GM23248 (cell line): ENCODE data around the gene PDCD10. TPM values are rescaled to one million over a fixed set of nuclear protein-coding genes. Genes with fewer than 3 reads are reported as not detected.

ENCODE experiments used
- DNase-seq: peaks from one replicate; pipeline ENCODE4 v3.0.0-alpha.2; 2015
- H2AFZ ChIP-seq: fragments of 200-600 bp; sonication (generic); 2 replicates; pipeline ENCODE4 v1.6.1; 2016; ENCODE audit warnings: antibody characterized with exemption
- H3F3A ChIP-seq: fragments of 200-600 bp; sonication (generic); 2 replicates; pipeline ENCODE4 v1.6.1; 2016; ENCODE audit warnings: mild to moderate bottlenecking, antibody characterized with exemption, mixed run types; ENCODE audit not compliant: insufficient read depth
- H3K27ac ChIP-seq: fragments of 200-600 bp; sonication (generic); 2 replicates; pipeline ENCODE4 v1.5.1; 2016; ENCODE audit warnings: mild to moderate bottlenecking
- H3K27me3 ChIP-seq: fragments of 200-600 bp; sonication (generic); replicated peaks from 2 replicates; pipeline ENCODE4 v1.6.1; 2016; ENCODE audit warnings: mild to moderate bottlenecking; ENCODE audit not compliant: insufficient read depth
- H3K36me3 ChIP-seq: fragments of 200-600 bp; sonication (generic); 2 replicates; pipeline ENCODE4 v1.6.1; 2016; ENCODE audit warnings: low read depth, mild to moderate bottlenecking
- H3K4me1 ChIP-seq: fragments of 200-600 bp; sonication (generic); 2 replicates; pipeline ENCODE4 v1.6.1; 2016; ENCODE audit warnings: mild to moderate bottlenecking; ENCODE audit not compliant: insufficient read depth
- H3K4me2 ChIP-seq: fragments of 200-600 bp; sonication (generic); one replicate; pipeline ENCODE4 v1.6.1; 2016; ENCODE audit warnings: mild to moderate bottlenecking; ENCODE audit not compliant: unreplicated experiment
- H3K4me3 ChIP-seq: fragments of 200-600 bp; sonication (generic); 2 replicates; pipeline ENCODE4 v1.5.1; 2016; ENCODE audit warnings: mild to moderate bottlenecking
- H3K79me2 ChIP-seq: fragments of 200-600 bp; sonication (generic); 2 replicates; pipeline ENCODE4 v1.6.1; 2016; ENCODE audit warnings: mild to moderate bottlenecking; ENCODE audit not compliant: insufficient read depth
- H3K9ac ChIP-seq: fragments of 200-600 bp; sonication (generic); 2 replicates; pipeline ENCODE4 v1.6.1; 2016; ENCODE audit warnings: mild to moderate bottlenecking
- H3K9me2 ChIP-seq: fragments of 200-600 bp; sonication (generic); 2 replicates; pipeline ENCODE4 v1.6.1; 2016; ENCODE audit warnings: mixed run types, mild to moderate bottlenecking, moderate library complexity; ENCODE audit not compliant: insufficient read depth
- H3K9me3 ChIP-seq: fragments of 200-600 bp; sonication (generic); one replicate; pipeline ENCODE4 v1.6.1; 2017; ENCODE audit warnings: low read depth
- H4K20me1 ChIP-seq: fragments of 200-600 bp; sonication (generic); 2 replicates; pipeline ENCODE4 v1.6.0; 2016; ENCODE audit not compliant: insufficient read depth
- EZH2 ChIP-seq: fragments of 200-600 bp; sonication (generic); IDR thresholded peaks from 2 replicates; pipeline ENCODE4 v1.6.1; 2018; ENCODE audit warnings: antibody characterized with exemption, mild to moderate bottlenecking; ENCODE audit not compliant: insufficient read depth, poor library complexity, severe bottlenecking
- EZH2phosphoT487 ChIP-seq: fragments of 200-600 bp; sonication (generic); IDR thresholded peaks from 2 replicates; pipeline ENCODE4 v1.6.1; 2018; ENCODE audit warnings: antibody characterized with exemption, moderate library complexity, mild to moderate bottlenecking, low read depth; ENCODE audit not compliant: insufficient read depth
- WGBS, 2 experiments: methylation state at CpG; one replicate each; pipeline ENCODE4 v1.1.6; 2015 to 2017; ENCODE audit warnings: low lambda C conversion rate in 2 of 2, low coverage in 1 of 2; ENCODE audit errors: missing lambda C conversion rate in 2 of 2; 5-methylcytosine and 5-hydroxymethylcytosine counted together
- in situ Hi-C: fragments of 300-500 bp; cut with MboI; formaldehyde crosslinking; loops from 2 replicates; pipeline ENCODE4 v1.15.0; 2020
- polyA plus RNA-seq: library from polyadenylated mRNA; unstranded; fragments of >200 nt; fragmentation: Nextera tagmentation; extraction: Ambion mirVana; gene quantifications from 2 replicates; pipeline ENCODE4 v1.2.1, GENCODE V29; 2016
- total RNA-seq: library from RNA; depleted of rRNA; stranded (reverse); fragments of >200 nt; shearing (Covaris generic); gene quantifications from 2 replicates; pipeline ENCODE4 v1.2.3, GENCODE V29; 2014

Gene PDCD10
- total and polyA plus RNA-seq, 2 experiments from 2014 or later = 61.7 to 71.6 TPM

GRCh38 chr3:167761302-167761701, 26.6 kb upstream of the PDCD10 start:
- Histone ChIP-seq H3K36me3 (no peaks in the 10 kb centered on the region), H3K27me3 (no peaks in the 10 kb centered on the region; the same call in 1 of the 2 replicates), H3F3A (no peaks in the 10 kb centered on the region), H3K9ac (no peak overlapping the region), H3K27ac (no peak overlapping the region), H3K9me2 (no peaks in the 10 kb centered on the region), H3K4me2 (no peak overlapping the region), H3K79me2 (no peaks in the 10 kb centered on the region), H3K4me1 (no peaks in the 10 kb centered on the region), H3K9me3 (no peaks in the 10 kb centered on the region), H2AFZ (no peak overlapping the region), H3K4me3 (no peak overlapping the region), H4K20me1 (no peaks in the 10 kb centered on the region)
- WGBS, 2 experiments = 3 to 4% methylated on average over 1 of the region's 1 CpG
- DNase-seq = no peak
- in situ Hi-C loops = no loop called here
- no peak for TF ChIP-seq EZH2
- no peak for TF ChIP-seq EZH2phosphoT487

- H3K9me3 ChIP-seq = no peaks in the 10 kb centered on the region
- H4K20me1 ChIP-seq = no peaks in the 10 kb centered on the region
- H3K4me2 ChIP-seq = no peak overlapping the region
- H3K79me2 ChIP-seq = no peaks in the 10 kb centered on the region
- no peaks in the 10 kb centered on the region for H3K9me2 ChIP-seq
- TF ChIP-seq EZH2phosphoT487 (no peak), EZH2 (no peak)
- no peaks in the 10 kb centered on the region for H3K27me3 ChIP-seq
- no peak overlapping the region for H3K27ac ChIP-seq
- no peaks in the 10 kb centered on the region for H3K4me1 ChIP-seq
- in situ Hi-C loops = no loop called here
- no peak overlapping the region for H3K9ac ChIP-seq
- no peak overlapping the region for H2AFZ ChIP-seq
- H3K4me3 ChIP-seq = no peak overlapping the region
- no peaks in the 10 kb centered on the region for H3F3A ChIP-seq
- DNase-seq = no peak
- H3K36me3 ChIP-seq = no peaks in the 10 kb centered on the region
Measured at GRCh38 chr3:167754049-167754448, 19.4 kb upstream of the PDCD10 start.

GRCh38 chr3:167750272-167750971, 15.7 kb upstream of the PDCD10 start:
- no peak overlapping the region for H3K4me3 ChIP-seq
- H3K79me2 ChIP-seq = no peaks in the 10 kb centered on the region
- no peaks in the 10 kb centered on the region for H3K9me3 ChIP-seq
- no peaks in the 10 kb centered on the region for H3F3A ChIP-seq
- 67 to 75% methylated on average over 3 of the region's 3 CpGs for WGBS, 2 experiments
- H3K9ac ChIP-seq = no peak overlapping the region
- no peaks in the 10 kb centered on the region for H3K27me3 ChIP-seq
- no peak for TF ChIP-seq EZH2phosphoT487
- TF ChIP-seq EZH2 = no peak
- no peaks in the 10 kb centered on the region for H3K36me3 ChIP-seq
- H3K4me2 ChIP-seq = no peak overlapping the region
- H3K9me2 ChIP-seq = no peaks in the 10 kb centered on the region
- H3K27ac ChIP-seq = no peak overlapping the region
- no peaks in the 10 kb centered on the region for H3K4me1 ChIP-seq
- DNase-seq = no peak
- H2AFZ ChIP-seq = no peak overlapping the region
- in situ Hi-C loops = no loop called here
- H4K20me1 ChIP-seq = no peaks in the 10 kb centered on the region

GRCh38 chr3:167749728-167750127, 15.0 kb upstream of the PDCD10 start:
- in situ Hi-C loops = no loop called here

GRCh38 chr3:167749209-167749608, 14.5 kb upstream of the PDCD10 start:
- H3K4me2 ChIP-seq = no peak overlapping the region
- H3F3A ChIP-seq = no peaks in the 10 kb centered on the region
- H3K4me3 ChIP-seq = no peak overlapping the region
- H3K9ac ChIP-seq = no peak overlapping the region
- no peaks in the 10 kb centered on the region for H3K9me2 ChIP-seq
- no peaks in the 10 kb centered on the region for H3K9me3 ChIP-seq
- H2AFZ ChIP-seq = no peak overlapping the region
- no peaks in the 10 kb centered on the region for H4K20me1 ChIP-seq
- H3K27ac ChIP-seq = no peak overlapping the region
- H3K4me1 ChIP-seq = no peaks in the 10 kb centered on the region
- H3K27me3 ChIP-seq = no peaks in the 10 kb centered on the region
- DNase-seq = no peak
- TF ChIP-seq EZH2 = no peak
- TF ChIP-seq EZH2phosphoT487 = no peak
- in situ Hi-C loops = no loop called here
- H3K36me3 ChIP-seq = no peaks in the 10 kb centered on the region
- H3K79me2 ChIP-seq = no peaks in the 10 kb centered on the region

More at GRCh38 chr3:167749728-167750127, 15.0 kb upstream of the PDCD10 start:
- no peak for DNase-seq
- Histone ChIP-seq H3K4me3 (no peak overlapping the region), H3K36me3 (no peaks in the 10 kb centered on the region), H3K9me3 (no peaks in the 10 kb centered on the region), H3F3A (no peaks in the 10 kb centered on the region), H3K4me2 (no peak overlapping the region), H3K79me2 (no peaks in the 10 kb centered on the region), H4K20me1 (no peaks in the 10 kb centered on the region), H2AFZ (no peak overlapping the region), H3K27ac (no peak overlapping the region), H3K4me1 (no peaks in the 10 kb centered on the region), H3K9ac (no peak overlapping the region), H3K9me2 (no peaks in the 10 kb centered on the region), H3K27me3 (no peaks in the 10 kb centered on the region)
- TF ChIP-seq EZH2phosphoT487 (no peak), EZH2 (no peak)
- WGBS, 2 experiments = 84 to 95% methylated on average over 2 of the region's 2 CpGs
